ENCODE measurements around the gene DRGX. TPM values are rescaled to one million over a fixed set of nuclear protein-coding genes. Genes with fewer than 3 reads are reported as not detected.

The DRGX gene
- total and polyA plus RNA-seq, 9 donors: not detected

DNA sequence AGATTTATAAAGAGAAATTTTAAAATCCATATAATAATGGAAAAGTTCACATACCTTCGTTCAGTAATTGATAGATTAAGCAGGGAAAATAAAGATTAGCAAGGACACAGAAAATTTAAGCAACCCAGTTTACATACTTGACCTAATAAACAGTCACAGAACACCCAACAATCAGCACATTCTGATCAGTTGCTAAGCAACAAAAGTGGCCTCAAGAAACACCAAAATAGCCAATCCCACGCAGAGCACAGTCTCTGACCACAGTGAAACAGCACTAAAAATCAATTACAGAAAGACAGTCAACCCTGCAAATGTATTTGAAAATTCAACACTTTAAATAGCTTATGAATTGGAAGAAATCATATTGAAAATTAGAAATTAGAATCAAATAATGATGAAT, 39.3 kb upstream of the DRGX start:
- TF ChIP-seq EP300 (IDR thresholded peaks at IDR 0.05) (no peak), POLR2A (IDR thresholded peaks at IDR 0.05) (no peak)
- TF ChIP-seq, protein P1, sequence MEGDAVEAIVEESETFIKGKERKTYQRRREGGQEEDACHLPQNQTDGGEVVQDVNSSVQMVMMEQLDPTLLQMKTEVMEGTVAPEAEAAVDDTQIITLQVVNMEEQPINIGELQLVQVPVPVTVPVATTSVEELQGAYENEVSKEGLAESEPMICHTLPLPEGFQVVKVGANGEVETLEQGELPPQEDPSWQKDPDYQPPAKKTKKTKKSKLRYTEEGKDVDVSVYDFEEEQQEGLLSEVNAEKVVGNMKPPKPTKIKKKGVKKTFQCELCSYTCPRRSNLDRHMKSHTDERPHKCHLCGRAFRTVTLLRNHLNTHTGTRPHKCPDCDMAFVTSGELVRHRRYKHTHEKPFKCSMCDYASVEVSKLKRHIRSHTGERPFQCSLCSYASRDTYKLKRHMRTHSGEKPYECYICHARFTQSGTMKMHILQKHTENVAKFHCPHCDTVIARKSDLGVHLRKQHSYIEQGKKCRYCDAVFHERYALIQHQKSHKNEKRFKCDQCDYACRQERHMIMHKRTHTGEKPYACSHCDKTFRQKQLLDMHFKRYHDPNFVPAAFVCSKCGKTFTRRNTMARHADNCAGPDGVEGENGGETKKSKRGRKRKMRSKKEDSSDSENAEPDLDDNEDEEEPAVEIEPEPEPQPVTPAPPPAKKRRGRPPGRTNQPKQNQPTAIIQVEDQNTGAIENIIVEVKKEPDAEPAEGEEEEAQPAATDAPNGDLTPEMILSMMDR (IDR thresholded peaks at IDR 0.05): no peak
- 63 to 89% (median 80%) methylated on average over 2 of the region's 2 CpGs for WGBS, 3 donors
- intact Hi-C loops (cut with DNase I): no loop called here
- Histone ChIP-seq H3K9me3 (no peaks in the 10 kb centered on the region), H3K4me3 (no peak overlapping the region), H3K27me3 (no peaks in the 10 kb centered on the region), H3K27ac (no peak overlapping the region), H3K4me1 (ENCODE audit: insufficient read depth) (no peaks in the 10 kb centered on the region), H3K36me3 (no peaks in the 10 kb centered on the region)
- DNase-seq: no peak

- Histone ChIP-seq H3K27me3 (no peaks in the 10 kb centered on the region), H3K4me3 (no peak overlapping the region), H3K27ac (no peak overlapping the region), H3K9me3 (no peaks in the 10 kb centered on the region), H3K4me1 (ENCODE audit: insufficient read depth) (no peaks in the 10 kb centered on the region), H3K36me3 (no peaks in the 10 kb centered on the region)
- 84 to 95% (median 86%) methylated on average over 2 of the region's 2 CpGs for WGBS, 3 donors
- no peak for DNase-seq
- intact Hi-C loops (cut with DNase I): no loop called here
- TF ChIP-seq POLR2A (IDR thresholded peaks at IDR 0.05) (no peak), EP300 (IDR thresholded peaks at IDR 0.05) (no peak)
- TF ChIP-seq, protein P1 (IDR thresholded peaks at IDR 0.05): no peak
These were observed 37.2 kb upstream of the DRGX start for GRCh38 chr10:49433069-49433468.

DNA sequence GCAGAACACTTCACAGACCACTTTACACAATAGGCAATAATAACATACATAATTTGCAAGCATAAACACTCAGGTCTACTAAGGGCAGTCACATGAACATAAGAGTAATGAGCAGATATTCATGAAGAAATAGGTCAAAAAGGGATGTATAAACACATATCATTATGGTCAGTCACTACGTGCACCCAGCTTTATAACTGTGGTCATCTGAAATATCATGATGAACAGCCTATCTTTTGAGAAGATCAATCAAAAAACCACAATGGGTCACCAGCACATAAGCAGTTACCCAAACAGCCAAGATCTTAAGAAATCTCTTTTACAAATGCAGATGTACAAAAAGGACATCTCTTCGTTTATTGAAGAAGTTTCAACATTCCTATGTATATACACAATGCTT, 35.5 kb upstream of the DRGX start:
- 74 to 81% (median 80%) methylated on average over 2 of the region's 2 CpGs for WGBS, 3 donors
- Histone ChIP-seq H3K9me3 (no peaks in the 10 kb centered on the region), H3K27ac (no peak overlapping the region), H3K36me3 (no peaks in the 10 kb centered on the region), H3K4me3 (no peak overlapping the region), H3K27me3 (no peaks in the 10 kb centered on the region), H3K4me1 (ENCODE audit: insufficient read depth) (no peaks in the 10 kb centered on the region)
- intact Hi-C loops (cut with DNase I): no loop called here
- no peak for TF ChIP-seq POLR2A (IDR thresholded peaks at IDR 0.05)
- TF ChIP-seq, protein P1 (IDR thresholded peaks at IDR 0.05): no peak
- TF ChIP-seq EP300 (IDR thresholded peaks at IDR 0.05): no peak
- no peak for DNase-seq

DNA sequence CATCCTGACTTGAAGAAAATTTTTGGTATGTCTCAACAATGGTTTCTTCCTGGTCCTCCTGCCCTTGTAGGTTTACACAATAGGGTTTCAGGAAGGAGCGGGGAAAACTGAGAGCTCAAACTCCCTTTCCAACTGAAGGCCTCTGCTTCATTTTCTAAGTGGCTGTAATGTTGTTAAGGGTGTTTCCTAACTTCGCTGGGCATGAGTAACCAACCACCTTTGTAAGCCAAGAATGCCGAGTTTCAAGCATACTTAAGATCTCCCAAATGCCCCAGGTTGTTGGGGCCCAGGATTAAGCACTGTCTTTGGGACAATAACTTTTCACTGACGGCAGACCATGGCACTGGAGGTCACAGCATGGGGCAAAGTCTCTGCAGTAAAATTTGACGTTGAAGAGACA, 33.6 kb upstream of the DRGX start:
- Histone ChIP-seq H3K36me3 (no peaks in the 10 kb centered on the region), H3K4me3 (no peak overlapping the region), H3K4me1 (ENCODE audit: insufficient read depth) (no peaks in the 10 kb centered on the region), H3K9me3 (peaks cover 0 to 3% of the 10 kb centered on the region in 2 donors), H3K27me3 (no peaks in the 10 kb centered on the region), H3K27ac (no peak overlapping the region)
- 71 to 77% (median 76%) methylated on average over 5 of the region's 5 CpGs for WGBS, 3 donors
- intact Hi-C loops (cut with DNase I): no loop called here
- DNase-seq: no peak
- TF ChIP-seq EP300 (IDR thresholded peaks at IDR 0.05): no peak
- TF ChIP-seq, protein P1 (IDR thresholded peaks at IDR 0.05): no peak
- no peak for TF ChIP-seq POLR2A (IDR thresholded peaks at IDR 0.05)
